Spleen (tissue), 7 donors: ENCODE measurements around the gene KCTD4.

Source experiments
- CTCF ChIP-seq, 11 experiments: fragments of 200-600 bp in 7 of 11; fragments of 450-650 bp in 4 of 11; sonication (generic) in 4 of 11; IDR thresholded peaks in 8 of 11; conservative IDR thresholded peaks in 3 of 11; 1 replicate in 7 of 11; 2 replicates in 4 of 11; pipeline versions ENCODE4 v1.4.0 to v1.8.0; 2016 to 2021; ENCODE audit warnings: antibody characterized with exemption in 11 of 11, inconsistent platforms in 4 of 11, mild to moderate bottlenecking in 1 of 11
- POLR2A ChIP-seq, 3 donors: fragments of 450-650 bp; IDR thresholded peaks; one replicate each; pipeline ENCODE4 v1.5.1; 2017; ENCODE audit warnings: antibody characterized with exemption in 3 of 3, mild to moderate bottlenecking in 1 of 3
- donor health status: DM: no; HTN: no; CAD: no; lungs with moderate emphysema.
- donor health status: DM: no; HTN: no; CAD: no.
- donor health status: DM: no; HTN: no; CAD: no.

- TF ChIP-seq CTCF (IDR thresholded peaks at IDR 0.05 in 8 of 11, conservative IDR thresholded peaks at IDR 0.05 in 3 of 11) (no peak), POLR2A (IDR thresholded peaks at IDR 0.05) (no peak)
Measured at GRCh38 chr13:45249662-45250061, 48.8 kb upstream of the KCTD4 start.
